Mesodermal cell (in vitro differentiated cells): Measurements from ENCODE around the gene BHMT2.

Source experiments
- H3K27ac ChIP-seq: 2 replicates; pipeline ENCODE4 v1.7.0; 2013; ENCODE audit warnings: mild to moderate bottlenecking, low read depth, low read length, moderate library complexity; ENCODE audit not compliant: severe bottlenecking
- H3K36me3 ChIP-seq: 2 replicates; pipeline ENCODE4 v1.7.1; 2013; ENCODE audit warnings: mild to moderate bottlenecking, low read length, moderate library complexity; ENCODE audit not compliant: control insufficient read depth, insufficient read depth
- H3K4me1 ChIP-seq: one replicate; pipeline ENCODE4 v1.7.1; 2013; ENCODE audit warnings: mild to moderate bottlenecking, low read length; ENCODE audit not compliant: insufficient read depth, control insufficient read depth, poor library complexity, severe bottlenecking
- H3K4me3 ChIP-seq: 2 replicates; pipeline ENCODE4 v1.7.0; 2013; ENCODE audit warnings: low read length, control low read depth, mild to moderate bottlenecking; ENCODE audit not compliant: insufficient read depth, poor library complexity, severe bottlenecking; ENCODE audit errors: extremely low read depth
- H3K9me3 ChIP-seq: 2 replicates; pipeline ENCODE4 v1.7.1; 2013; ENCODE audit warnings: mild to moderate bottlenecking, low read length, moderate library complexity; ENCODE audit not compliant: control insufficient read depth
- WGBS, 2 experiments: methylation state at CpG; one replicate each; pipeline ENCODE4 v1.1.5; 2013; ENCODE audit warnings: missing lambda C conversion rate in 2 of 2; ENCODE audit not compliant: insufficient coverage in 2 of 2; 5-methylcytosine and 5-hydroxymethylcytosine counted together

The BHMT2 gene

GRCh38 chr5:79119486-79119885 lies 49.9 kb downstream of the BHMT2 start:
- WGBS, 2 experiments, result 100% methylated on average over 1 of the region's 4 CpGs
- Histone ChIP-seq H3K36me3 (no peaks in the 10 kb centered on the region), H3K4me1 (no peaks in the 10 kb centered on the region), H3K4me3 (no peak overlapping the region), H3K27ac (no peak overlapping the region), H3K9me3 (no peaks in the 10 kb centered on the region)

DNA sequence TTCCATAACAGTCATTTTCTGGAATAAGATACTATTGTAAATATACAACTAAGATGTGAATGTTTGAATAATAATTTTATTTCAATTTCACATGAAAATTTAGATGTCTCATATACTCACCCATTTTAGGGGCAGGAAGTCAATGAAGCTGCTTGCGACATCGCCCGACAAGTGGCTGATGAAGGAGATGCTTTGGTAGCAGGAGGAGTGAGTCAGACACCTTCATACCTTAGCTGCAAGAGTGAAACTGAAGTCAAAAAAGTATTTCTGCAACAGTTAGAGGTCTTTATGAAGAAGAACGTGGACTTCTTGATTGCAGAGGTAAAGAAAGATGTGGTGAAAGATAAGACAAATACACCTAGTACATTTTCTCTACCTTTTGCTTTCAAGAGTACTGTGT lies 50.7 kb downstream of the BHMT2 start:
- Histone ChIP-seq H3K36me3 (no peaks in the 10 kb centered on the region), H3K4me1 (no peaks in the 10 kb centered on the region), H3K9me3 (no peaks in the 10 kb centered on the region), H3K4me3 (no peak overlapping the region), H3K27ac (no peak overlapping the region)
- WGBS, 2 experiments, result no CpG with 5 or more reads among the region's 4 CpGs

DNA sequence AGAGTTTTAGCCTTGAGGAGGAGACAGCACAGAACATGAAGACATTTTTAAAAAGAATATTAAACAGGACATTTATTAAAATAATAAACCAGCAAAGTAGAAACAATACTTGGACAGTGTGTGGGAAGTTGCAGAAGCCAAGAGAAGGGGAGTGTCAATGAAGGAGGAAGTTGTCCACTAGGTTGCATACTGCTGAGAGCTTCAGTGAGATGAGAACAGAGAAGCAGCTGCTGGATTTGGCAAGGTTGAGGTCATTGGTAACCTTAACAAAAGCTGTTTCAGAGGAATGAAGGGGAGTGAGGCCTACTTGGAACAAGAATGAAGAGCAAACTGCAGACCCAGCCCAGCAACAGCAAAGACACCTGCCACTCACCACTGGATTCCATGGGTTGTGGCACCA lies 53.4 kb downstream of the BHMT2 start:
- no peak overlapping the region for H3K4me3 ChIP-seq
- no peaks in the 10 kb centered on the region for H3K4me1 ChIP-seq
- no peaks in the 10 kb centered on the region for H3K36me3 ChIP-seq
- H3K9me3 ChIP-seq, result no peaks in the 10 kb centered on the region
- H3K27ac ChIP-seq, result no peak overlapping the region

- H3K27ac ChIP-seq, result no peak overlapping the region
- no peaks in the 10 kb centered on the region for H3K4me1 ChIP-seq
- WGBS, 2 experiments, result no CpG with 5 or more reads among the region's 1 CpG
- H3K36me3 ChIP-seq, result no peaks in the 10 kb centered on the region
- no peaks in the 10 kb centered on the region for H3K9me3 ChIP-seq
- no peak overlapping the region for H3K4me3 ChIP-seq
Observed at GRCh38 chr5:79124607-79125006, 55.0 kb downstream of the BHMT2 start.

- WGBS, 2 experiments, result 56 to 77% methylated on average over 3 of the region's 6 CpGs
Observed at GRCh38 chr5:79130781-79131180, 61.2 kb downstream of the BHMT2 start.

GRCh38 chr5:79133121-79133656 lies 63.6 kb downstream of the BHMT2 start:
- WGBS, 2 experiments, result 0 to 10% methylated on average over 1 to 2 of the region's 4 CpGs
- peak overlapping the region; percentile 63 for H3K27ac ChIP-seq
- no peaks in the 10 kb centered on the region for H3K36me3 ChIP-seq
- H3K4me1 ChIP-seq, result no peaks in the 10 kb centered on the region
- H3K4me3 ChIP-seq, result no peak overlapping the region
- H3K9me3 ChIP-seq, result no peaks in the 10 kb centered on the region

More at GRCh38 chr5:79130781-79131180, 61.2 kb downstream of the BHMT2 start:
- Histone ChIP-seq H3K27ac (no peak overlapping the region), H3K4me3 (no peak overlapping the region), H3K36me3 (no peaks in the 10 kb centered on the region), H3K9me3 (no peaks in the 10 kb centered on the region), H3K4me1 (no peaks in the 10 kb centered on the region)

DNA sequence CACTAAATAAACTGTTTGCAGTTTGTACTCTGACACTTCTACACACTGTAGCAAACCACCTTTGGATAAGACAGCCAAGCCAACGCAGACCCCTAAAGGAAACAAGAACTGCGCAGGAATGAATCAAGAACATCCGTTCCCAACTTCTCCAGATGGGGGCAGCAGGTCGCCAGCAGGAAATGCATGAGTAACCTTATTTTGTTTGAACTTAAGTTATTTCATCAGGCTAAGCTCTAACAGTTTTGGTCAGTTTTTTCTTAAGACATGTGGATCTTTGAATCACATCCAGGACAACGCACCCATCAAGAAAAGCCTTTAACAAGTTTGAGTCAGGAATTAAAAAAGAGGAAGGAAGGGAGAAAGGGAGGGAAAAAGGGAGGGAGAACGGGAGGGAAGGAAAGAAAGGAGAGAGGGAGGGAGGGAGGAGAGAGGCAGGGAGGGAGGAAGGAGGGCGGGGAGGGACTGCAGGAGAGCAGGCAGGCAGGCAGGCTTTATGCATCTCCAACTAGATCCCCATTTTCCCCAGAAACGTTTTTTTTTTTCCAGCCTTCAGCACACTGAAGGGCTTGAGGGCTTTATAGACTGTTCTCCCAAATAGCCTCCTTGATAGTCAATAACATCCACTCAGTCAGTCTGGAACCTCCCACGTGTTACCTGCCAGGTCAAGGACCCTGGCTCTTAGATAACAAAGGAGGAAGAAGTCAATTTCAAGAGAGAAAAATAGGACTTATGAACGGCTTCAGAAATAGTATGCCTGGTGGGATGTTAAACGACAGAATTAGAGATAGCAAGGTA lies 64.3 kb downstream of the BHMT2 start:
- peak overlapping the region; percentile 41 for H3K27ac ChIP-seq
- H3K4me1 ChIP-seq, result no peaks in the 10 kb centered on the region
- no peaks in the 10 kb centered on the region for H3K36me3 ChIP-seq
- WGBS, 2 experiments, result 7 to 13% methylated on average over 3 to 7 of the region's 11 CpGs
- H3K4me3 ChIP-seq, result peak overlapping the region; percentile 6
- no peaks in the 10 kb centered on the region for H3K9me3 ChIP-seq

GRCh38 chr5:79135790-79136553 lies 66.4 kb downstream of the BHMT2 start:
- Histone ChIP-seq H3K4me3 (no peak overlapping the region), H3K36me3 (no peaks in the 10 kb centered on the region), H3K4me1 (no peaks in the 10 kb centered on the region), H3K27ac (no peak overlapping the region), H3K9me3 (no peaks in the 10 kb centered on the region)
- WGBS, 2 experiments, result 94 to 97% methylated on average over 3 to 4 of the region's 5 CpGs

DNA sequence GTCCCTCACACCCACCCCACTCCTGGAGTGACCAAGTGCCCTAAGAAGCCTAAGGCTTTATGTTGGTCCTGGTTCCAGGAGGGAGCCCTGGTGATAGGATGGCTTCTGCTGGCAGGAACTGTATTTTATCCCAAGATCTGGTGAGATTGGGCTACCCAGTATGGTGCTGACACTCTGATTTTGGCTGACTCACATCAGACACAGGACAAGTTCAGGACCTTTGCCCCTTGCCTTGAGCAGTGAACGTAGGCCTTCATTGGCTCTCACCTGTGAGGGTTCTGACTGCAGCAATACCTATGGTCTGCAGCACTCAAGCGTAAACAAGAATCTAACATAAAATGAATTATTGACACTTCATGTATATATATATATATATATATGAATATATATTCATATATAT lies 67.1 kb downstream of the BHMT2 start:
- Histone ChIP-seq H3K4me1 (no peaks in the 10 kb centered on the region), H3K36me3 (no peaks in the 10 kb centered on the region), H3K9me3 (no peaks in the 10 kb centered on the region), H3K4me3 (no peak overlapping the region), H3K27ac (no peak overlapping the region)
- WGBS, 2 experiments, result 88% methylated on average over 1 of the region's 2 CpGs; no CpG with 5 or more reads in 1 of the 2 experiments
